ENCODE data around the gene ASCL1.

DNA sequence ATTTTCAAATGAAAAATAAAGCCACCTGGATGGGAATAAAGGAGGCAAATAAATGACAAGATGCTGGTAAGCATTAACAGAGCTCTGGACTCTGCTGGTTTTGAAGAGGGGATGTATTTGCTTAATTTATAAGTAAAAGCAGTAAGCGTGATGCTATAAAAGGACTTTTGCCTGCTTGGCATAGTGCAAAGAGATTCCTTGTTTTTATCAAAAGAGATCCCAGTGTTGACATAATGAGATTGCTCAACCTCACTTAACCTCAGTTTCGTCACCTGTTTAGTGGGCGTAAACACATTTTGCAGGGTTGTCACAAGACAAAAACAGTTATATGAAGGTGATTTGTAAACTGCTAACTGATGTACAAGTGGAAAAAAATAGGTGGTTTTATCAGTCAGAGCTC, 13.8 kb downstream of the ASCL1 start:
- TF ChIP-seq CTCF (conservative IDR thresholded peaks at IDR 0.05), result no peak
- no peak for TF ChIP-seq EZH2 (IDR thresholded peaks at IDR 0.05; ENCODE audit: low read depth)

All from PC-9 (cell line).